ENCODE data around the gene CRYBG2. TPM values are rescaled to one million over a fixed set of nuclear protein-coding genes. Genes with fewer than 3 reads are reported as not detected.

The CRYBG2 gene
- total and polyA plus RNA-seq, 12 donors, result 0.03 to 0.64 TPM; not detected in 10

DNA sequence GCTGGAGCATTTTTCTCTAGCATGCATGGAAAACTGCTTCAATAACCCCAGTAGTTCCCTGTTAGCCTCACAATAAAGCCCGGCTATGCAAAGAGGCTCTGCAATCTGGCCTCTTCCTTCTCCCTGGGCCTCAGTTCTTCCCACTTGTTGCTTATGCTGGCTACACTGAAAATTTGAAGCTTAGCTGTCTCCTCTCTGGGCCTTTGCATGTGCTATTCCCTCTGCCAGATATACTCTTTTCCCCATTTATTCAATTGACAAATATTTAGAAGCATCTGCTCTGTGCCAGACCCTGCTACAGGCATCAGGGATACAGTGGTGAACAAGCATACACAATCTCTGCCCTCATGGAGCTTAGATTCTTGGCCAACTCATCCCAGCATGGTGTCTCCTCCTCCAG is 15.3 kb downstream of the CRYBG2 start:
- Histone ChIP-seq H3K4me3 (no peak overlapping the region), H3K9me3 (no peaks in the 10 kb centered on the region), H3K36me3 (no peaks in the 10 kb centered on the region), H3K4me1 (peaks cover 0 to 16% (median 13%) of the 10 kb centered on the region in 9 donors), H3K27ac (no peak overlapping the region), H3K27me3 (peaks cover 0 to 44% (median 32%) of the 10 kb centered on the region in 7 donors)
- 62 to 66% methylated on average over 1 of the region's 1 CpG for WGBS, 2 donors
- DNase-seq (no peak), ATAC-seq (no peak)
- intact Hi-C loops (cut with DNase I), result no loop called here
- TF ChIP-seq, protein P1, sequence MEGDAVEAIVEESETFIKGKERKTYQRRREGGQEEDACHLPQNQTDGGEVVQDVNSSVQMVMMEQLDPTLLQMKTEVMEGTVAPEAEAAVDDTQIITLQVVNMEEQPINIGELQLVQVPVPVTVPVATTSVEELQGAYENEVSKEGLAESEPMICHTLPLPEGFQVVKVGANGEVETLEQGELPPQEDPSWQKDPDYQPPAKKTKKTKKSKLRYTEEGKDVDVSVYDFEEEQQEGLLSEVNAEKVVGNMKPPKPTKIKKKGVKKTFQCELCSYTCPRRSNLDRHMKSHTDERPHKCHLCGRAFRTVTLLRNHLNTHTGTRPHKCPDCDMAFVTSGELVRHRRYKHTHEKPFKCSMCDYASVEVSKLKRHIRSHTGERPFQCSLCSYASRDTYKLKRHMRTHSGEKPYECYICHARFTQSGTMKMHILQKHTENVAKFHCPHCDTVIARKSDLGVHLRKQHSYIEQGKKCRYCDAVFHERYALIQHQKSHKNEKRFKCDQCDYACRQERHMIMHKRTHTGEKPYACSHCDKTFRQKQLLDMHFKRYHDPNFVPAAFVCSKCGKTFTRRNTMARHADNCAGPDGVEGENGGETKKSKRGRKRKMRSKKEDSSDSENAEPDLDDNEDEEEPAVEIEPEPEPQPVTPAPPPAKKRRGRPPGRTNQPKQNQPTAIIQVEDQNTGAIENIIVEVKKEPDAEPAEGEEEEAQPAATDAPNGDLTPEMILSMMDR (IDR thresholded peaks at IDR 0.05), result no peak

DNA sequence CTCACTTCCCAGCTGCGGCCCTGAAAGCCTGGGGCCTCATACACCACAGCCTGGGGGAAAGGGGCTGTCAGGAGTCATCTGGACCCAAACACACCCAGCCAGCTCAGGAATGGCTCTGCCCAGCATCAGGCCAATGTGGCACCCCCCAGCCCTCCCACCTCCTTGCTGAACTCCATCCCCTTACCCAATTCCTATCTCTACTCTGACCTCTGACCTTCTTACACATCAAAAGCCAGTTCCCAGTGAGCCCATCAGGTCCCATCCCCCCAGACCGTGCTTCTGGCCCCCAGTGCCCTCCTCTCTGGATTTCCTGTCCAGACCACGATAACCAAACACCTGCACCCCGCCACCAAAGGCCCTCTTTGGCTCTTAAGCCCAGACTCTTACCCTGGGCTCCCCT is 16.3 kb downstream of the CRYBG2 start:
- Histone ChIP-seq H3K27ac (no peak overlapping the region), H3K36me3 (no peaks in the 10 kb centered on the region), H3K4me3 (no peak overlapping the region), H3K27me3 (peaks cover 0 to 45% (median 39%) of the 10 kb centered on the region in 7 donors), H3K4me1 (peaks cover 0 to 16% (median 13%) of the 10 kb centered on the region in 9 donors), H3K9me3 (no peaks in the 10 kb centered on the region)
- TF ChIP-seq, protein P1 (IDR thresholded peaks at IDR 0.05), result no peak
- peak in 1 of 8 donors; percentile 19 for ATAC-seq
- 66 to 73% methylated on average over 4 of the region's 4 CpGs for WGBS, 2 donors
- intact Hi-C loops (cut with DNase I), result no loop called here
- no peak for DNase-seq

DNA sequence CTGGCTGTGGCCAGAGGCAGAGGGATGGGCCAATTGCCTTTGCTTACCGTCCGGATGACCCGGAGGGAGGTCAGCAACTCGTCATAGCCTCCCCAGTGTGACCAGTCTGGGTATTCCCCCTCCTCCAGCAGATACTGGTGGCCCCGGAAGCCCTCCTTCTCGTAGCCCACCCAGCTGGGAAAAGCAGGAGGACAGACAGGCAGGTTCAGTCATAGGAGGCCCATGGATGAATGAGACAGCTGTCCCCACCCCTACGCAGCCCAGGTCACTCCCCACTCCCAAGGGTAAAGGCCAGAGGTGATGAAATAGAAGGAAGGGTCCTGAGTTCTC is 16.8 kb downstream of the CRYBG2 start:
- Histone ChIP-seq H3K4me1 (peaks cover 0 to 16% (median 13%) of the 10 kb centered on the region in 9 donors), H3K4me3 (no peak overlapping the region), H3K9me3 (no peaks in the 10 kb centered on the region), H3K27me3 (peaks cover 0 to 48% (median 42%) of the 10 kb centered on the region in 7 donors), H3K27ac (no peak overlapping the region), H3K36me3 (no peaks in the 10 kb centered on the region)
- intact Hi-C loops (cut with DNase I), result no loop called here
- 84 to 89% methylated on average over 7 of the region's 7 CpGs for whole genome bisulfite sequencing, 2 donors
- TF ChIP-seq, protein P1 (IDR thresholded peaks at IDR 0.05), result no peak
- DNase-seq (no peak), ATAC-seq (peak in 3 of 8 donors; percentile 6 to 23 (median 13))

DNA sequence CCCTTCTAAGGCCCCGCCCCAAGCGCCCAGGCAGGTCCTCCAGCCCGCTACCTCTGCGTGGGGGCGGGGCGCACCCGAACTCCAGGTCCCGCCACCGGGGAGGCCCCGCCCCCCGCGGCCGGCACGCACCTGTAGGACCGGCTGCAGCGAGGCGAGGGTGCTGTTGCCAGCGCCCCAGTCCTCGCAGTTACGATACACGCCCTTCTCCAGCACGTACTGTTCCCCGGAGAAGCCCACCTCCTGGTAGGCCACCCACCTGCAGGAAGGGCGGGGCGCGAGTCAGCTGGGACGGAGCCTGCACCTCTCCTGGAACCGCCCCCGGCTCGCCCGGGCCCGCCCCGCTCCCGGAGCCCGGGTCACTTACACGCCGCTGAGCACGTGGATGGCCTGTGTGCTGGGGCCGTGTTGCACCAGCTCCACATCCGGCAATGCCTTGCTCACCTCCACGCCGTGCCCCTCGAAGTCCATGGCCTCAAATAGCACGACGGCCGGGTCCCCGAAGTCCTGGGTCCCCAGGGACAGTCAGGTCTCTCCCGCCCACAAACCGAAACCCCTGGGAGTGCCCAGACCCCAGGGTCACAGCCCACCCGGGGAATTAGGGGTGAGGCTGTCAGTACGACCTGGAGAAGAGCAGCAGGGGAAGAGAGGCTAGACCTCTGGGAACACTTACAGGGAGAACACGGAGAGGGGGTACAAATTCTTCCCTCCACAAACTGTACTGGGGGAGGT is 17.3 kb downstream of the CRYBG2 start:
- TF ChIP-seq, protein P1 (IDR thresholded peaks at IDR 0.05), result no peak
- ATAC-seq (peak; percentile 46 to 82 (median 73)), DNase-seq (peak in 1 of 2 donors; percentile 66)
- Histone ChIP-seq H3K36me3 (no peaks in the 10 kb centered on the region), H3K27me3 (peaks cover 0 to 53% (median 47%) of the 10 kb centered on the region in 7 donors), H3K4me1 (peaks cover 0 to 16% (median 13%) of the 10 kb centered on the region in 9 donors), H3K27ac (no peak overlapping the region), H3K4me3 (peak overlapping the region; percentile 28 to 61 (median 51)), H3K9me3 (no peaks in the 10 kb centered on the region)
- intact Hi-C loops (cut with DNase I), result no loop called here
- 9 to 11% methylated on average over 51 to 52 of the region's 52 CpGs for WGBS, 2 donors
